ENCODE measurements around the gene USP44. TPM values are rescaled to one million over a fixed set of nuclear protein-coding genes. Genes with fewer than 3 reads are reported as not detected.

The USP44 gene
- total and polyA plus RNA-seq, 2 experiments from 2014 or later, result 0.54 to 0.76 TPM

- H3F3A ChIP-seq (ENCODE audit: insufficient read depth), result peaks cover 16% of the 10 kb centered on the region
- no peaks in the 10 kb centered on the region for H3K4me1 ChIP-seq (ENCODE audit: insufficient read depth)
- no peaks in the 10 kb centered on the region for H3K79me2 ChIP-seq (ENCODE audit: insufficient read depth)
- 97 to 98% methylated on average over 6 of the region's 6 CpGs for WGBS, 2 experiments (ENCODE audit: low coverage in 1 of 2, low lambda C conversion rate in 2 of 2, missing lambda C conversion rate in 2 of 2)
- in situ Hi-C loops (cut with MboI), result no loop called here
- no peaks in the 10 kb centered on the region for H4K20me1 ChIP-seq (ENCODE audit: insufficient read depth)
- no peak overlapping the region for H3K9ac ChIP-seq
- H3K9me3 ChIP-seq (ENCODE audit: low read depth), result no peaks in the 10 kb centered on the region
- peaks cover 5% of the 10 kb centered on the region; the same call in 1 of the 2 replicates for H3K36me3 ChIP-seq (ENCODE audit: low read depth)
- H3K27me3 ChIP-seq (replicated peaks; ENCODE audit: insufficient read depth), result no peaks in the 10 kb centered on the region
- no peak overlapping the region for H3K27ac ChIP-seq
- no peak overlapping the region for H3K4me3 ChIP-seq
- H2AFZ ChIP-seq, result no peak overlapping the region
- no peaks in the 10 kb centered on the region for H3K9me2 ChIP-seq (ENCODE audit: insufficient read depth)
- no peak overlapping the region for H3K4me2 ChIP-seq (ENCODE audit: unreplicated experiment)
- no peak for DNase-seq
- TF ChIP-seq EZH2 (IDR thresholded peaks at IDR 0.05; ENCODE audit: insufficient read depth, poor library complexity, severe bottlenecking) (no peak), EZH2phosphoT487 (IDR thresholded peaks at IDR 0.05; ENCODE audit: insufficient read depth, low read depth) (no peak)
Measured at GRCh38 chr12:95520816-95521215, 30.5 kb downstream of the USP44 start.

- H4K20me1 ChIP-seq (ENCODE audit: insufficient read depth), result no peaks in the 10 kb centered on the region
- H3K27ac ChIP-seq, result no peak overlapping the region
- in situ Hi-C loops (cut with MboI), result no loop called here
- no peak for DNase-seq
- H3K79me2 ChIP-seq (ENCODE audit: insufficient read depth), result no peaks in the 10 kb centered on the region
- peaks cover 19% of the 10 kb centered on the region for H3K36me3 ChIP-seq (ENCODE audit: low read depth)
- H3K4me3 ChIP-seq, result no peak overlapping the region
- H3K4me2 ChIP-seq (ENCODE audit: unreplicated experiment), result no peak overlapping the region
- H3K9me2 ChIP-seq (ENCODE audit: insufficient read depth), result no peaks in the 10 kb centered on the region
- H3F3A ChIP-seq (ENCODE audit: insufficient read depth), result peaks cover 16% of the 10 kb centered on the region
- TF ChIP-seq EZH2 (IDR thresholded peaks at IDR 0.05; ENCODE audit: insufficient read depth, poor library complexity, severe bottlenecking) (no peak), EZH2phosphoT487 (IDR thresholded peaks at IDR 0.05; ENCODE audit: insufficient read depth, low read depth) (no peak)
- no peak overlapping the region for H2AFZ ChIP-seq
- H3K9me3 ChIP-seq (ENCODE audit: low read depth), result no peaks in the 10 kb centered on the region
- H3K4me1 ChIP-seq (ENCODE audit: insufficient read depth), result no peaks in the 10 kb centered on the region
- H3K9ac ChIP-seq, result no peak overlapping the region
- no peaks in the 10 kb centered on the region for H3K27me3 ChIP-seq (replicated peaks; ENCODE audit: insufficient read depth)
Measured at GRCh38 chr12:95518944-95519343, 32.3 kb downstream of the USP44 start.

- no peak for DNase-seq
- H3F3A ChIP-seq (ENCODE audit: insufficient read depth), result peaks cover 16% of the 10 kb centered on the region
- in situ Hi-C loops (cut with MboI), result no loop called here
- no peaks in the 10 kb centered on the region for H3K9me2 ChIP-seq (ENCODE audit: insufficient read depth)
- H3K79me2 ChIP-seq (ENCODE audit: insufficient read depth), result no peaks in the 10 kb centered on the region
- H3K9me3 ChIP-seq (ENCODE audit: low read depth), result no peaks in the 10 kb centered on the region
- H3K9ac ChIP-seq, result no peak overlapping the region
- H3K4me3 ChIP-seq, result no peak overlapping the region
- no peaks in the 10 kb centered on the region for H4K20me1 ChIP-seq (ENCODE audit: insufficient read depth)
- H3K4me2 ChIP-seq (ENCODE audit: unreplicated experiment), result no peak overlapping the region
- H3K4me1 ChIP-seq (ENCODE audit: insufficient read depth), result no peaks in the 10 kb centered on the region
- H3K36me3 ChIP-seq (ENCODE audit: low read depth), result peaks cover 35% of the 10 kb centered on the region
- no peak overlapping the region for H2AFZ ChIP-seq
- no peaks in the 10 kb centered on the region for H3K27me3 ChIP-seq (replicated peaks; ENCODE audit: insufficient read depth)
- TF ChIP-seq EZH2 (IDR thresholded peaks at IDR 0.05; ENCODE audit: insufficient read depth, poor library complexity, severe bottlenecking), result no peak
- no peak for TF ChIP-seq EZH2phosphoT487 (IDR thresholded peaks at IDR 0.05; ENCODE audit: insufficient read depth, low read depth)
- no peak overlapping the region for H3K27ac ChIP-seq
Measured at GRCh38 chr12:95517246-95517645, 34.0 kb downstream of the USP44 start.

- in situ Hi-C loops (cut with MboI), result no loop called here
- no peaks in the 10 kb centered on the region for H3K9me3 ChIP-seq (ENCODE audit: low read depth)
- no peak overlapping the region for H3K9ac ChIP-seq
- H3K79me2 ChIP-seq (ENCODE audit: insufficient read depth), result no peaks in the 10 kb centered on the region
- H3K4me3 ChIP-seq, result no peak overlapping the region
- no peaks in the 10 kb centered on the region for H3K4me1 ChIP-seq (ENCODE audit: insufficient read depth)
- no peaks in the 10 kb centered on the region for H3K27me3 ChIP-seq (replicated peaks; ENCODE audit: insufficient read depth)
- peaks cover 40% of the 10 kb centered on the region for H3K36me3 ChIP-seq (ENCODE audit: low read depth)
- DNase-seq, result no peak
- peaks cover 16% of the 10 kb centered on the region for H3F3A ChIP-seq (ENCODE audit: insufficient read depth)
- H2AFZ ChIP-seq, result no peak overlapping the region
- no peaks in the 10 kb centered on the region for H3K9me2 ChIP-seq (ENCODE audit: insufficient read depth)
- no peak overlapping the region for H3K27ac ChIP-seq
- TF ChIP-seq EZH2phosphoT487 (IDR thresholded peaks at IDR 0.05; ENCODE audit: insufficient read depth, low read depth), result no peak
- TF ChIP-seq EZH2 (IDR thresholded peaks at IDR 0.05; ENCODE audit: insufficient read depth, poor library complexity, severe bottlenecking), result no peak
- H4K20me1 ChIP-seq (ENCODE audit: insufficient read depth), result no peaks in the 10 kb centered on the region
- no peak overlapping the region for H3K4me2 ChIP-seq (ENCODE audit: unreplicated experiment)
Measured at GRCh38 chr12:95516757-95517156, 34.5 kb downstream of the USP44 start.

- Histone ChIP-seq H3K4me1 (ENCODE audit: insufficient read depth) (no peaks in the 10 kb centered on the region), H3K4me2 (ENCODE audit: unreplicated experiment) (no peak overlapping the region), H3K4me3 (no peak overlapping the region), H3K27ac (no peak overlapping the region), H3K9me2 (ENCODE audit: insufficient read depth) (no peaks in the 10 kb centered on the region), H3F3A (ENCODE audit: insufficient read depth) (peaks cover 16% of the 10 kb centered on the region), H3K9me3 (ENCODE audit: low read depth) (no peaks in the 10 kb centered on the region), H3K36me3 (ENCODE audit: low read depth) (peaks cover 44% of the 10 kb centered on the region), H3K27me3 (replicated peaks; ENCODE audit: insufficient read depth) (no peaks in the 10 kb centered on the region), H3K79me2 (ENCODE audit: insufficient read depth) (peaks cover 4% of the 10 kb centered on the region; the same call in 1 of the 2 replicates), H4K20me1 (ENCODE audit: insufficient read depth) (no peaks in the 10 kb centered on the region), H3K9ac (no peak overlapping the region), H2AFZ (no peak overlapping the region)
- in situ Hi-C loops (cut with MboI), result no loop called here
- TF ChIP-seq EZH2 (IDR thresholded peaks at IDR 0.05; ENCODE audit: insufficient read depth, poor library complexity, severe bottlenecking) (no peak), EZH2phosphoT487 (IDR thresholded peaks at IDR 0.05; ENCODE audit: insufficient read depth, low read depth) (no peak)
- 97 to 100% methylated on average over 3 of the region's 3 CpGs for WGBS, 2 experiments (ENCODE audit: low coverage in 1 of 2, low lambda C conversion rate in 2 of 2, missing lambda C conversion rate in 2 of 2)
- DNase-seq, result no peak
Measured at GRCh38 chr12:95515197-95515596, 36.1 kb downstream of the USP44 start.

Data from GM23248 (cell line).